Measurements from ENCODE around the gene PTGES2. TPM values are rescaled to one million over a fixed set of nuclear protein-coding genes. Genes with fewer than 3 reads are reported as not detected.
A peak's percentile ranks its signal among the peaks of the same experiment; 100 is the strongest.

Gene PTGES2
- total and polyA plus RNA-seq, 2 of the 13 experiments (the other 11 are each of a cell fraction or from before 2014, with no cell fraction given) = 63.7 to 79.8 TPM

- TF ChIP-seq, protein P1, sequence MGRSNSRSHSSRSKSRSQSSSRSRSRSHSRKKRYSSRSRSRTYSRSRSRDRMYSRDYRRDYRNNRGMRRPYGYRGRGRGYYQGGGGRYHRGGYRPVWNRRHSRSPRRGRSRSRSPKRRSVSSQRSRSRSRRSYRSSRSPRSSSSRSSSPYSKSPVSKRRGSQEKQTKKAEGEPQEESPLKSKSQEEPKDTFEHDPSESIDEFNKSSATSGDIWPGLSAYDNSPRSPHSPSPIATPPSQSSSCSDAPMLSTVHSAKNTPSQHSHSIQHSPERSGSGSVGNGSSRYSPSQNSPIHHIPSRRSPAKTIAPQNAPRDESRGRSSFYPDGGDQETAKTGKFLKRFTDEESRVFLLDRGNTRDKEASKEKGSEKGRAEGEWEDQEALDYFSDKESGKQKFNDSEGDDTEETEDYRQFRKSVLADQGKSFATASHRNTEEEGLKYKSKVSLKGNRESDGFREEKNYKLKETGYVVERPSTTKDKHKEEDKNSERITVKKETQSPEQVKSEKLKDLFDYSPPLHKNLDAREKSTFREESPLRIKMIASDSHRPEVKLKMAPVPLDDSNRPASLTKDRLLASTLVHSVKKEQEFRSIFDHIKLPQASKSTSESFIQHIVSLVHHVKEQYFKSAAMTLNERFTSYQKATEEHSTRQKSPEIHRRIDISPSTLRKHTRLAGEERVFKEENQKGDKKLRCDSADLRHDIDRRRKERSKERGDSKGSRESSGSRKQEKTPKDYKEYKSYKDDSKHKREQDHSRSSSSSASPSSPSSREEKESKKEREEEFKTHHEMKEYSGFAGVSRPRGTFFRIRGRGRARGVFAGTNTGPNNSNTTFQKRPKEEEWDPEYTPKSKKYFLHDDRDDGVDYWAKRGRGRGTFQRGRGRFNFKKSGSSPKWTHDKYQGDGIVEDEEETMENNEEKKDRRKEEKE (IDR thresholded peaks at IDR 0.05) = no peak
- TF ChIP-seq NFE2L1 (CRISPR knock-in tag; IDR thresholded peaks at IDR 0.05; ENCODE audit: borderline replicate concordance) (0 out of 2 replicates have a peak, but pooled peaks have one; percentile 4), TBX2 (CRISPR knock-in tag; IDR thresholded peaks at IDR 0.05; ENCODE audit: borderline replicate concordance) (peak; percentile 100), IKZF5 (CRISPR knock-in tag; IDR thresholded peaks at IDR 0.05) (peak; percentile 91), ZNF75D (CRISPR knock-in tag; IDR thresholded peaks at IDR 0.05; ENCODE audit: borderline replicate concordance) (no peak), ZNF335 (CRISPR knock-in tag; IDR thresholded peaks at IDR 0.05) (peak; percentile 76), NFKBIZ (CRISPR knock-in tag; IDR thresholded peaks at IDR 0.05) (0 out of 2 replicates have a peak, but pooled peaks have one; percentile 84), THYN1 (CRISPR knock-in tag; IDR thresholded peaks at IDR 0.05; ENCODE audit: borderline replicate concordance, low read depth) (no peak), TOPORS (CRISPR knock-in tag; IDR thresholded peaks at IDR 0.05) (no peak), ZNF672 (CRISPR knock-in tag; IDR thresholded peaks at IDR 0.05) (no peak), ZNF776 (CRISPR knock-in tag; IDR thresholded peaks at IDR 0.05) (peak; percentile 74; the same call in 1 of the 2 replicates), HIVEP1 (CRISPR knock-in tag; IDR thresholded peaks at IDR 0.05) (peak; percentile 95), ZNF33B (CRISPR knock-in tag; IDR thresholded peaks at IDR 0.05) (no peak), ZNF253 (CRISPR knock-in tag; IDR thresholded peaks at IDR 0.05; ENCODE audit: borderline replicate concordance) (0 out of 2 replicates have a peak, but pooled peaks have one; percentile 15), RAD51 (IDR thresholded peaks at IDR 0.05; ENCODE audit: borderline replicate concordance) (peak; percentile 91; the same call in 1 of the 2 replicates), ZNF44 (CRISPR knock-in tag; IDR thresholded peaks at IDR 0.05) (no peak), ZNF629 (CRISPR knock-in tag; conservative IDR thresholded peaks at IDR 0.05) (peak; percentile 100), ZHX1 (CRISPR knock-in tag; IDR thresholded peaks at IDR 0.05; ENCODE audit: low read depth) (peak; percentile 57; the same call in 1 of the 2 replicates), POGZ (CRISPR knock-in tag; IDR thresholded peaks at IDR 0.05) (peak; percentile 87), ELF1 (CRISPR knock-in tag; IDR thresholded peaks at IDR 0.05) (peak; percentile 88)
- TF ChIP-seq, protein P2, sequence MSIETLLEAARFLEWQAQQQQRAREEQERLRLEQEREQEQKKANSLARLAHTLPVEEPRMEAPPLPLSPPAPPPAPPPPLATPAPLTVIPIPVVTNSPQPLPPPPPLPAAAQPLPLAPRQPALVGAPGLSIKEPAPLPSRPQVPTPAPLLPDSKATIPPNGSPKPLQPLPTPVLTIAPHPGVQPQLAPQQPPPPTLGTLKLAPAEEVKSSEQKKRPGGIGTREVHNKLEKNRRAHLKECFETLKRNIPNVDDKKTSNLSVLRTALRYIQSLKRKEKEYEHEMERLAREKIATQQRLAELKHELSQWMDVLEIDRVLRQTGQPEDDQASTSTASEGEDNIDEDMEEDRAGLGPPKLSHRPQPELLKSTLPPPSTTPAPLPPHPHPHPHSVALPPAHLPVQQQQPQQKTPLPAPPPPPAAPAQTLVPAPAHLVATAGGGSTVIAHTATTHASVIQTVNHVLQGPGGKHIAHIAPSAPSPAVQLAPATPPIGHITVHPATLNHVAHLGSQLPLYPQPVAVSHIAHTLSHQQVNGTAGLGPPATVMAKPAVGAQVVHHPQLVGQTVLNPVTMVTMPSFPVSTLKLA (IDR thresholded peaks at IDR 0.05) = peak; percentile 66
Measured at GRCh38 chr9:128115187-128116103, 12.1 kb downstream of the PTGES2 start (continued).
